Keratinocyte (primary cell): ENCODE measurements around the gene RHCE. TPM values are rescaled to one million over a fixed set of nuclear protein-coding genes. Genes with fewer than 3 reads are reported as not detected.
"Not testable (repeated sequence)": the region's sequence is repeated elsewhere in the genome, so short reads cannot be mapped to it uniquely, and the experiment has no call there.

Experiments
- DNase-seq: peaks from one replicate; pipeline ENCODE4 v3.0.0-alpha.2; 2011; ENCODE audit warnings: low read depth, missing footprints, low spot score
- FAIRE-seq: peaks from 2 replicates; lab custom pipeline; 2011; peaks lifted over from hg19 to GRCh38; lab: Jason Lieb, UNC
- H2AFZ ChIP-seq: 2 replicates; pipeline ENCODE4 v1.6.0; 2012; ENCODE audit warnings: low read length, control low read depth, inconsistent platforms; ENCODE audit not compliant: control insufficient read depth
- H3K27ac ChIP-seq: 2 replicates; pipeline ENCODE4 v1.5.1; 2011; ENCODE audit warnings: low read length; ENCODE audit not compliant: control insufficient read depth, insufficient read depth
- H3K27me3 ChIP-seq: 3 replicates; pipeline ENCODE4 v1.6.0; 2011; ENCODE audit warnings: low read length; ENCODE audit not compliant: control insufficient read depth, insufficient read depth; ENCODE audit errors: extremely low read depth
- H3K36me3 ChIP-seq, 2 experiments: 2 replicates in 1 of 2; 3 replicates in 1 of 2; pipeline ENCODE4 v1.5.1; 2011; ENCODE audit warnings: low read length in 2 of 2, mild to moderate bottlenecking in 1 of 2; ENCODE audit not compliant: control insufficient read depth in 2 of 2, insufficient read depth in 2 of 2; ENCODE audit errors: extremely low read depth in 1 of 2
- H3K4me1 ChIP-seq: 3 replicates; pipeline ENCODE4 v1.5.1; 2011; ENCODE audit warnings: low read length; ENCODE audit not compliant: control insufficient read depth, insufficient read depth; ENCODE audit errors: extremely low read depth
- H3K4me2 ChIP-seq: 3 replicates; pipeline ENCODE4 v1.6.0; 2011; ENCODE audit warnings: low read depth, low read length; ENCODE audit not compliant: control insufficient read depth, insufficient read depth; ENCODE audit errors: extremely low read depth
- H3K4me3 ChIP-seq, 3 experiments: fragments of 200-600 bp in 1 of 3; sonication (generic) in 1 of 3; 2 replicates in 2 of 3; 3 replicates in 1 of 3; pipeline ENCODE4 v1.5.1; 2011 to 2016; ENCODE audit warnings: low read length in 3 of 3, mild to moderate bottlenecking in 3 of 3, control low read depth in 2 of 3, inconsistent platforms in 1 of 3, low read depth in 1 of 3, mixed read lengths in 1 of 3, mixed run types in 1 of 3, moderate library complexity in 1 of 3; ENCODE audit not compliant: control insufficient read depth in 2 of 3, insufficient read depth in 2 of 3; ENCODE audit errors: extremely low read depth in 1 of 3
- H3K79me2 ChIP-seq: 2 replicates; pipeline ENCODE4 v1.6.0; 2012; ENCODE audit warnings: low read length; ENCODE audit not compliant: control insufficient read depth, insufficient read depth
- H3K9ac ChIP-seq: 3 replicates; pipeline ENCODE4 v1.6.0; 2011; ENCODE audit warnings: low read length; ENCODE audit not compliant: control insufficient read depth, insufficient read depth; ENCODE audit errors: extremely low read depth
- H3K9me1 ChIP-seq: 3 replicates; pipeline ENCODE4 v1.6.0; 2011; ENCODE audit warnings: low read length; ENCODE audit not compliant: control insufficient read depth, insufficient read depth; ENCODE audit errors: extremely low read depth
- H3K9me3 ChIP-seq: 2 replicates; pipeline ENCODE4 v1.5.1; 2012; ENCODE audit warnings: low read depth, low read length; ENCODE audit not compliant: control insufficient read depth
- H4K20me1 ChIP-seq: 3 replicates; pipeline ENCODE4 v1.6.0; 2011; ENCODE audit warnings: low read length; ENCODE audit not compliant: control insufficient read depth, insufficient read depth; ENCODE audit errors: extremely low read depth
- EZH2 ChIP-seq: IDR thresholded peaks from one replicate; pipeline ENCODE4 v1.6.1; 2012; ENCODE audit warnings: inconsistent platforms, mild to moderate bottlenecking, low read length, moderate library complexity
- dilution Hi-C: fragments of 300-500 bp; cut with MboI; formaldehyde crosslinking; loops from one replicate; pipeline ENCODE4 v1.7.0; 2020; ENCODE audit warnings: low sequenced_read_pairs; ENCODE audit not compliant: extremely low pct_ligation_motif_present
- polyA minus RNA-seq, 3 experiments: library from RNA; depleted of rRNA, polyadenylated mRNA; stranded (reverse); fragments of >200 nt; gene quantifications; 1 replicate in 1 of 3; 2 replicates in 1 of 3; 3 replicates in 1 of 3; pipeline ENCODE4 v1.2.3, GENCODE V29; 2011
- polyA plus RNA-seq, 5 experiments: library from polyadenylated mRNA; depleted of rRNA in 3 of 5; stranded (reverse) in 3 of 5; stranded (forward) in 1 of 5; unstranded in 1 of 5; fragments of >200 nt; gene quantifications; 1 replicate in 1 of 5; 2 replicates in 3 of 5; 3 replicates in 1 of 5; pipeline versions ENCODE4 v1.2.1 to v1.2.3, GENCODE V29; 2011 to 2012; ENCODE audit warnings: missing spikeins in 2 of 5, low read depth in 1 of 5, low replicate concordance in 1 of 5
- TF ChIP-seq, protein P1 (sequence below), 3 experiments: IDR thresholded peaks in 1 of 3; conservative IDR thresholded peaks in 1 of 3; optimal IDR thresholded peaks in 1 of 3; 2 replicates in 2 of 3; 3 replicates in 1 of 3; pipeline versions ENCODE3 to v1.5.1; 2011; ENCODE audit warnings: low read length in 3 of 3, mild to moderate bottlenecking in 3 of 3, moderate library complexity in 2 of 3, control low read depth in 1 of 3, inconsistent platforms in 1 of 3; ENCODE audit not compliant: insufficient read depth in 2 of 3; ENCODE audit errors: extremely low read depth in 1 of 3

RHCE gene
- 0.08 to 0.20 TPM (median 0.09 TPM) in 3 replicates for polyA plus RNA-seq
- not detected for polyA plus RNA-seq (2011; ENCODE audit: low read depth)
- polyA plus RNA-seq (2011; cell fraction: cytosol; rRNA removed) = 0.05 TPM in 1 of 2 replicates, not detected in the other
- not detected in 2 replicates for polyA plus RNA-seq (2011; cell fraction: nucleus; rRNA removed)
- polyA plus RNA-seq (2012; ENCODE audit: low replicate concordance) = 0.38 and 0.69 TPM in 2 replicates
- polyA minus RNA-seq = not detected in 3 replicates
- not detected for polyA minus RNA-seq (2011; cell fraction: cytosol; rRNA and poly(A)+ RNA removed)
- polyA minus RNA-seq (2011; cell fraction: nucleus; rRNA and poly(A)+ RNA removed) = not detected in 2 replicates

DNA sequence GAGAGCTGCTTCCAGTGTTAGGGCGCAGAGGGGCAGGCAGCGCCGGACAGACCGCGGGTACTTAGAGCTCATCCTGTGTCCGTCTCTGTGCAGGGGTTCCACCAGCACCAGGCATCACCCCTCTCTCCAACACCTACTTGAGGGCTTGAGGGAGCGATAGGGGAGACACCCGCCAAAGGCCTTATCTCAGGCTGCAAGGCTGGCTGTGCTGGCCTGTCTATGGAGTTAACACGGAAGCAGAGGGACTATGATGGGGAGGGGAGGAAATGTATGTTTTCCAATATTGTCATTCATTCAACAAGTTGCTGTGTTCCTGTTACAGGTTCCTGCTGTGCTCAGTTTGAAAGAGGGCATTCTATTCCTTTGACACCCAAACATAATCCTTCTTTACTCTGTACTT lies at the start of gene RHCE:
Gene RHCE (minus strand): TSS at position 111 of the 400 bp plus-strand sequence. CDS start 39 bp downstream, at position 72.
- H2AFZ ChIP-seq, H4K20me1 ChIP-seq, dilution Hi-C loops, H3K79me2 ChIP-seq, H3K27ac ChIP-seq, H3K9ac ChIP-seq, H3K9me1 ChIP-seq, H3K36me3 ChIP-seq, H3K27me3 ChIP-seq, H3K4me1 ChIP-seq, H3K9me3 ChIP-seq, FAIRE-seq, DNase-seq, H3K4me3 ChIP-seq, H3K4me2 ChIP-seq: not testable (repeated sequence)

DNA sequence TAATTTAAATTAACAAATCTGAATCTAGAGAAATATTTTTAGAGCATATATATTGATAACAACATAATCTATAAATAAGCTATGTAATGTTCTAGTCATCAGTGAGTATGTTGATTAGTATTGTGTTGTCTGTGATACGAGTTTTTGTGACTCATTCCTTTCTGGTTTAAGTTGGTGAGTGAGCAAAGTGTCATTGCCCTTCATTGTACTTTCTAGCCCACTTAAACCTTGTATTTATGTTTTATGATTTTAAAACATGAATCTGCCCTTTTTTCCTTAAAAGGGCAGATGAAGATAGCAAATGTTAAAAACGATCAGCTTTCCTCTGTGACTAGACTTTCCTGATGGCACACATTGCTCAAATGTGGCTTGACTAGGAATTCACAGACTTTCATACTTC lies 48.6 kb upstream of the RHCE start:
- H2AFZ ChIP-seq = no peak overlapping the region
- DNase-seq (peak; percentile 1), FAIRE-seq (peak; percentile 48)
- no peaks in the 10 kb centered on the region for H3K9me3 ChIP-seq
- no peaks in the 10 kb centered on the region for H4K20me1 ChIP-seq
- peaks cover 0 to 3% of the 10 kb centered on the region in 2 experiments for H3K36me3 ChIP-seq
- no peak overlapping the region for H3K27ac ChIP-seq
- no peak overlapping the region for H3K9ac ChIP-seq
- H3K4me2 ChIP-seq = no peak overlapping the region
- no peak for TF ChIP-seq EZH2
- TF ChIP-seq, protein P1, sequence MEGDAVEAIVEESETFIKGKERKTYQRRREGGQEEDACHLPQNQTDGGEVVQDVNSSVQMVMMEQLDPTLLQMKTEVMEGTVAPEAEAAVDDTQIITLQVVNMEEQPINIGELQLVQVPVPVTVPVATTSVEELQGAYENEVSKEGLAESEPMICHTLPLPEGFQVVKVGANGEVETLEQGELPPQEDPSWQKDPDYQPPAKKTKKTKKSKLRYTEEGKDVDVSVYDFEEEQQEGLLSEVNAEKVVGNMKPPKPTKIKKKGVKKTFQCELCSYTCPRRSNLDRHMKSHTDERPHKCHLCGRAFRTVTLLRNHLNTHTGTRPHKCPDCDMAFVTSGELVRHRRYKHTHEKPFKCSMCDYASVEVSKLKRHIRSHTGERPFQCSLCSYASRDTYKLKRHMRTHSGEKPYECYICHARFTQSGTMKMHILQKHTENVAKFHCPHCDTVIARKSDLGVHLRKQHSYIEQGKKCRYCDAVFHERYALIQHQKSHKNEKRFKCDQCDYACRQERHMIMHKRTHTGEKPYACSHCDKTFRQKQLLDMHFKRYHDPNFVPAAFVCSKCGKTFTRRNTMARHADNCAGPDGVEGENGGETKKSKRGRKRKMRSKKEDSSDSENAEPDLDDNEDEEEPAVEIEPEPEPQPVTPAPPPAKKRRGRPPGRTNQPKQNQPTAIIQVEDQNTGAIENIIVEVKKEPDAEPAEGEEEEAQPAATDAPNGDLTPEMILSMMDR (optimal IDR thresholded peaks at IDR 0.05 in 1 of 3, IDR thresholded peaks at IDR 0.05 in 1 of 3, conservative IDR thresholded peaks at IDR 0.05 in 1 of 3; ENCODE audit: extremely low read depth in 1 of 3, insufficient read depth in 2 of 3, low read length in 3 of 3) = no peak
- dilution Hi-C loops = no loop called here
- no peak overlapping the region for H3K4me3 ChIP-seq
- H3K79me2 ChIP-seq = no peaks in the 10 kb centered on the region
- H3K9me1 ChIP-seq = no peaks in the 10 kb centered on the region
- peaks cover 7% of the 10 kb centered on the region for H3K4me1 ChIP-seq
- H3K27me3 ChIP-seq = no peaks in the 10 kb centered on the region
